GM18526 (cell line): ENCODE data around the gene SHISA2.

Source experiments
- POLR2A ChIP-seq: IDR thresholded peaks from 3 replicates; pipeline ENCODE4 v1.6.1; 2011; ENCODE audit not compliant: insufficient read length; ENCODE audit errors: extremely low read depth

SHISA2 gene

DNA sequence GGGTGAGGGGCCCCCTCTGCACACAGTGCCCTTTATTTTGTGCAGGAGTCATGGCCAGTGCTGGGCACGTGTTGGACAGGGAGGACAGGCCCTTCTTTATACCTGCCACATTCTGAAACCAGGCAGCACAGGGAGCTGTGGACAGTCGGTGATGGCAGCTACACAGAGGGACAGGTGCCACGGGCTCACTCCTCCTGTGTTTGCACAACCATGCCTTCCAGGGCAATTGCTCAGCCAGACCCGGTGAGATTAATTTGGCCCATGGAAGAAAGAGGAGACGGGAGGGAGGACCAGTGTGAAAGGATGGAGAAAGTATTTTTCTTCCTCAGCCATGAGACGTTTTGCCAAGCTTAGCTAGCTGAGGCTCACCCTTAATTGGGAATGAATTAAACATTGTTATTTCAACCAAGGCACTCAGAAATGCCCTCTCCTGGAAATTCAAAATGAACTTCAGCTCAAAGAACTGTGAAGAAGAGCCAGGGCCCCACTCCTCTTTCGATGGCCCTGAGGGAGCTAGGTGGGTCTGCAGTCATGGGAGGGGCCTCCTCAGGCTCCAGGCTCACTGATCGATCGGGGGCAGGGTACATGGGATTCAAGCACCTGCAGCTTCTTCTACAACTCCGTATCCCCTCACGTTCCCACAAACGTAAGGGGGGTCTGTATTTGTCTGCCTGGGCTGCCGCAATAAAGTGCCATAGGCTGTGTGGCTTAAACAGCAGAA, 41.2 kb downstream of the SHISA2 start:
- TF ChIP-seq POLR2A, result no peak

DNA sequence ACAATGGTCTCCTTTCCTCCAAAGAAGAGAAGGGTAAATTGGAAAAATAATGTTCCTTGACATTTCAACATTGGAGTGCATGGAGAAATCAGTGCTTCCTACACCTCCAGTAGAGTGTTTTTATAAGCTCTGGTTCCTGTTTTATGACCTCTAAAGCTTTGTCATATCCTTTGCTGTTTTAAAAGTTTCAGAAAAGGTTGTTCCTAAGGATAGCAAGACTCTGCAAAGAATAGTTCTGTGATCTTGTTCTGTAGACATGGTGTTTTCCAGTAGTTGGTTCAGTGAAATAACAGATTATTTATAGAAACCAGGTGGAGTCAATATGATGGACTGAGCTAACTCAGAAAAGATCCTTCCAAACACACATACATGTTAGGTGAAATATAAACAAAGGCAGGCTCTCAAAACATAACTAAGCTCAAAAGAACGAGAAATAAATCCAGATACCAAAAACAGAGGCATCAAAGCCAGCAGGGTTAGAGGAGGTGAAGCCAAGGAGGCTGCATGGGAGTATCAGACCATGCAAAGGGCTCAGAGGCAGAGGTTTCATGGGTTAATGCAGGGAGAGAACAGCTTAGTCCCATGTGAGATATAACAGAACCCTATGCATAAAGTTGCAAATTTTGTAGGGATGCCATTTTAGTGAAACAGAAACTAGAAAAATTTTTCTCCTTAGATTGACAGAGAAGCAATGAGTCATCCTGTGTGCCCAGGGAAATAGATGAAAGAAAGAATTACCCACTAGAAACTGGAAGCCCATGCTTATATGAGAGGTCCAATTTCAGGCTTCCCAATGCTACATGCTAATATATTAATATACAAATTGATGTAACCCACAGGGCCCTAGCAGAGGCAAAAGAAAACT, 44.3 kb downstream of the SHISA2 start:
- no peak for TF ChIP-seq POLR2A
